NCI-H2227 (cell line): ENCODE data around the gene TNIP2.
A peak's percentile ranks its signal among the peaks of the same experiment; 100 is the strongest.

Experiments used
- DNase-seq: peaks from one replicate; lab custom pipeline; 2025; ENCODE audit not compliant: unreplicated experiment; lab: John Stamatoyannopoulos, UW

TNIP2 gene

DNA sequence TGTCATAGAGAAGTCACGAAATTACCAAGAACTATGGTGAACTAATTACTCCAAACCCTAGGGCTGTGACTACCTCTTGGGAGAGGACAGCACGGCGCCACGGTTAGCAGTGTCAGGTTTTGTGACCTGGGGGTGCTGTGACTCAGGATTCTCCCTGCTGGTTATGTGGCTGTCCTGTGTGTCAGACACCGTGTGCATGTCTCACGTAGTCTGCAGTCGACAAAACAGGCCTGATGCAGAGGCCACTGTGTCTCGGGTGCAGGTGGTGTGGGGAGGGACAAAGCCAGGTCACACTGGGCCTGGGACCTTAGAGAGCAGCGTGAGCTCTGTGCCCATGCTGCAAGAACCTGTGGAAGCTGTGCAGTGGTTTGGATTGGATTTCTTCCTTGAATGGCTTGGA, 34.1 kb downstream of the TNIP2 start:
- no peak for DNase-seq

DNA sequence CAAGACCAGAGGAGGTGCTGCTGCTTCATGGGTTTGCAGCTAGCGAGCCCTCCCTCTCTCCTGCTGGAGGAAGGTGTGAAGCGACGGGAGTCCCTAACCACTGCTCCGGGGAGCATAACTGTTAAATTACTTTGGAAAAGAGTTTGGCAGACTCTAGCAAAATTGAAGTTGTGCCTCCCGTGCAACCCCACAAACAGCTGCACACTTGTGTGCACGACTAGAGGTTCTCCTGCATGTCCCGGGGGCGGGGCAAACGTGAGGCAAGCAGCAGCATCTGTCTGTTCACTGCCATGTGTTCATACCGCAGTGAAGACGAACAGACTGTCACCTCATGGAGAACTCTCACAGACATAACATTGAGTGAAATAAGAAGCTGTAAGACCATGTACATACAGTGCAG, 34.5 kb downstream of the TNIP2 start:
- no peak for DNase-seq

DNA sequence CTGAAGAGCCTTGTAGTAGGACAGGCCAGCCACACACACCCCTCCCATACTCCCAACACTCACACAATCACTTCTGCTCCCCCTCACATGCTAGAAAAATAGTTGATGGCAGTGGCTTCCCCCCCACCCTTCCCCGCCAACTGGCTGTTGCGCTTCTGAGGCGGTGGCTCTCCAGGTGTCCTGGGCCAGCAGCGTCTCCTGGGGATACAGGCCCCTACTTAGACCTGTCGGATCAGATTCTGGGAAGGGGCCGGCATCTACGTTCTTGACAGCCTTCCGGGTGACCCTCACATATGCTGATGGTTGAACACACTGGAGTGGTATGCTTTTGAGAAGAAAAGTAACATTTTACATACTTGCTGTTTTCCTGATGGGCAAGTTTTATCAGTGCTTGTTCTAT, 39.9 kb downstream of the TNIP2 start:
- no peak for DNase-seq

DNA sequence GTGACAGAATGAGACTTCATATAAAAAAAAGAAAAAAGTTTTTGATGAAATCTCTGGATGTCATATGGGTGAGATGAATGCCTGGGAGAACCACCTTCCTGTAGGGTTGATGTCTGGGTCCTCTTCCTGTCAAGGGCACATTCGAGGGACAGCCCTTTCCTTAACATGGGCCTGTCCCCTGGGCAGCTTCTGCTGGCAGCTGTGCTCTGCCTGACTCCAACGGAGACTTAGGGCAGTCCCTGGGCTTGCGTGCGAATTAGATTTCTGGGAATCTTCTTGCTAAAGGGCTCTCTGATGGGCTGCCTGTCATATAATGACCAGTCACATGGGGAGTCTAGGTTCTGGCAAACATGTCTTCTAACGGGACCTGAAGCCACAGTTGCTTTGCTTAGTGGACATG, 40.7 kb downstream of the TNIP2 start:
- no peak for DNase-seq

DNA sequence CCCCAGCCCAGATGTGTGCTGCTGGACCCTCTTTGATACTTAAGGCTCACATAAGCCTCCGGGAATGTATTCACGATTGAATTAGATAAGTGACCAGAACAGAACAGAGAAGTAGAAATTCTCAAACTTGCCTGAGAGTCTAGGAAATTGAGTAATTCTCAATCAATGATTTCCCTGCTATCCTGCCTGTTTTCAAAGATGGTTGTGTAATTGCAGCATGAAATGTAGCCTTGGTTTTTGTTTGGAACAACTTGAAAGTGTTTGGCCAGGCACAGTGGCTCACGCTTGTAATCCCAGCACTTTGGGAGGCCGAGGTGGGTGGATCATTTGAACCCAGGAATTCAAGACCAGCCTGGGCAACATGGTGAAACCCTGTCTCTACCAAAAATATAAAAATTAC, 41.2 kb downstream of the TNIP2 start:
- no peak for DNase-seq

DNA sequence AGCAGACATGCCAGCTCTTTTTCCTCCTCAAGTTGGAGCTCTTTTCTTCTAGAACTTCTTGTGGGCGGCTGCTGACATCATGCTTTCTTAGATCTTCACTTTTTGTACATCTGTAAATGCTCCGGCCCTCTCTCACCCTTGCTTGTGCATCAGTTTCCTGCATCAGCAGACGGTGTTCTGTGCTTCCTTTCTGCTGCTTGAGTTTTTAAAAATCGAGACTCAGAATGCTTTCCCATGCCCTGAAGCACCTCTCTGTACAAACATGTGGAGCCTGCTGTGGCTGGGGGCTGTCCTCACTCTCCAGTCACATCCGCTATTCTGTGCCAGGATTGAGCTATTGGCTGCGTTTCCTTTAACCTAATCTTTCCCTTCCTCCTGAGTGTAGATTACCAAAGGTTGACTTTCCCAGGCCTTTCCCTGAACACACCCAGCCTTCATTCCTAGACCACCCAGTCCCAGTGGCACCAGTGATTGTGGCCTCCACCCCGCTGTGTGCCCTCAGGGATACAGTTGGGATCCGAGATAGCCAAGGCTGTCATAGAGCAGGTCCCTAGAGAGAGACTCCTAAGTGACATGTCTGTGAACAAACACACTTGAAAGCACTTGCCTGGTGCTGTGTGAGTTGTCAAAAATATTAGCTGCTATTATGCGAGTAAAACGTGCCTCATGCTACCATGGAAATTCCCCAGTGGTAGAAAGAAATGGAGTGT, 41.9 kb downstream of the TNIP2 start:
- no peak for DNase-seq

DNA sequence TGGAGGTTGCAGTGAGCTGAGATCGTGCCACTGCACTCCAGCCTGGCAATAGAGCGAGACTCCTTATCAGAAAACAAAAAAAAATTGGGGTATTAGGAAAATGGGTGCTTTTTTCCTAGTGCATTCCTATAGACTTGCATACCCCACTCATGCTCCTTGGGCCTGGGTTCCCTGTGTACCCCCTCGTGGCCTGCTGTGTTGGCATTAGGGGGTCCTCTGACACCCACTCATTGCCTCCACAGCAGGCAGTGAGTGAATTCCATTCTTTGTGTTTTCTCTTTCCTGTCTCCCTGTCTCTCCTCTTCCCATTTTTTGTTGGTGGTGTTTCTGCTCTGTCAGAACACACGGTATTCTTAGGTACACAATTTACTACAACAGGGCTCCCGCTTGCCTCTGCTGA, 42.8 kb downstream of the TNIP2 start:
- DNase-seq = no peak

DNA sequence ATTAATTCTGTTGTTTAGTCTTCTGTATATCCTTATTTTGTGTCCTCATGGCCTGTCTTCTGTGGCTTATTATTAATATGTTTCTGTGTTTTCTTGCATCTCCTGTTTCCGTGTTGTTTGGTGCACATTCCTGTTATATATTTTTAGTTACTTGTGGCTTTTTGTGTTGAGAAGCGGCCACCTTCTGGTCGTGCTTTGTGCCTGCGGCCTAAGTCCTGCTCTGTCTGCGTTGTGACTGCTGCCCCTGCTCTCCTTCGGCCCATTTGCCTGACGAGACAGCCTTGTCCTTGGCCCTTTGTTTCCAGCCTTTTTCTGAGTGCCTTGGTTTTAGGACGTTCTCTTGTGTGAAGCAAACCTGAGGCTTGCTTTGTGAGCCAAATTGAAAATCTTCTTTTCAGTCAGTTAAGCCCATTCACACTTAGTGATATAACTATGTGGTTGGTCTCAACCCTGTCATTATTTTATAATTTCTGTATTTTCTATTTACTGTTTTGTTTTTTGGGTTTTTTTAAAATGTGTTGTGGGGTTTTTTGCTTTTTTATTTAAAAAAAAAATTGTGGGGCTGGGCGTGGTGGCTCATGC, 43.8 kb downstream of the TNIP2 start:
- peak; percentile 4 for DNase-seq

DNA sequence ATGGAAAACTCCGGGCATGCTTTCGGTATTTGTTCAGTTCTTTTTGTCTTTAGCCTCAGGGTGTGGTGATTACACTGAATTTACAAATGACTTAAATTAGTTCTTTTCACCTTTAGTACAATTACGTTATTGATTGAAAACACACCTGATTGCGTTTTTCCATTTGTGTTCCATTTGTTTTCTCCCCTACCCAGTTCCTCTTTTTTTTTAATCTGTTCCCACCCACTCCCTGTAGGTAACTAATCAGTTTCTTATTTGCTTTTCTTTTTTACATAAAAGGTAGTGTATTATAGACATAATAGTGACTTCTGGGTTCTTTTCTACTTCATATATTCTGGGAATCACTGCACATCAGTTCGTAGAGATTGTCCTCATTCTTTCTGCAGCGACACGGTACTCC, 53.4 kb downstream of the TNIP2 start:
- no peak for DNase-seq

DNA sequence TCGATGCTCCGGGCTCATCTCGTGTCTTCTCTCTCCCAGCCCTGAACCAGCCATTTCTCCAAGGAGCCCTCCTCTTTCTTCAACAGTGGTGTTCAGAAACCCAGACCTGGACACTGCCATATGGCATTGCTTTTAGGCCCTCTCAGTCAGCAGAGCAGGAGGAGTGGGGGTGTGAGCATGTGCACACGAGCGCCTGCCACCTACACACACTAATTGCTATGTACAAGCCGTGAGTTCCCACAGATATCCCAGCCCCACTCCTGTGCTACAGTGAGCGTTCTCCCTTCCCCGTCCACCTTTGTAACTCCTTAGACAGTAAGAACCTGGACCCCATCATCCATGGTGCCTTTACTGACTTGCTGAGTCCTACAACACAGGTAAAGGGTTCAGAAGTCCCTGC, 53.8 kb downstream of the TNIP2 start:
- no peak for DNase-seq

DNA sequence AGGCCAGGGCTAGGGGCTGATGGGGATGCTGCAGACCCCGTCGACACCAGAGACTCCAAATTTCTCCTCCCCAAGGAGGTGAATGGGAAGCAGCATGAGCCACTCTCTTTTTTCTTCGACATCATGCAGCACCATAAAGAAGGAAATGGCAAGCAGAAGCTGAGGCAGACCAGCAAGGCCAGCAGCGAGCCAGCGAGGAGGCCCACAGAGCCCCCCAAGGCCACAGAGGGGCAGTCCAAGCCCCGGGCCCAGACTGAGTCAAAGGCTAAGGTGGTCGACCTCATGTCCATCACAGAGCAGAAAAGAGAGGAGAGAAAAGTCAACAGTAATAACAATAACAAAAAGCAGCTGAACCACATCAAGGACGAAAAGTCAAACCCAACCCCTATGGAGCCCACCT, 56.1 kb downstream of the TNIP2 start:
- no peak for DNase-seq

DNA sequence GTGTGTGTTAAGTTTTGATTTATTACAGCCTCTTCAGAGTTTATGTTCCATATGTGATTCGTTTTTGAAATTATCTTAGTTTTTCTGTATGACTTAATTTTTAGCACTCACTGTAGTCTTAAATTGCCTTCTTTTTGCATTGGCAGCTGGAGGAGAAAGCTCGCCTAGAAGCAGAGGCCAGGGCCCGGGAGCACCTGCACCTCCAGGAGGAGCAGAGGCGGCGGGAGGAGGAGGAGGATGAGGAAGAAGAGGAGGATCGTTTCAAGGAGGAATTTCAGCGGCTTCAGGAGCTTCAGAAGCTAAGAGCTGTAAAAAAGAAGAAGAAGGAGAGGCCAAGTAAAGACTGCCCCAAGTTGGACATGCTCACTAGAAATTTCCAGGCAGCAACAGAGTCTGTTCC, 56.6 kb downstream of the TNIP2 start:
- no peak for DNase-seq

DNA sequence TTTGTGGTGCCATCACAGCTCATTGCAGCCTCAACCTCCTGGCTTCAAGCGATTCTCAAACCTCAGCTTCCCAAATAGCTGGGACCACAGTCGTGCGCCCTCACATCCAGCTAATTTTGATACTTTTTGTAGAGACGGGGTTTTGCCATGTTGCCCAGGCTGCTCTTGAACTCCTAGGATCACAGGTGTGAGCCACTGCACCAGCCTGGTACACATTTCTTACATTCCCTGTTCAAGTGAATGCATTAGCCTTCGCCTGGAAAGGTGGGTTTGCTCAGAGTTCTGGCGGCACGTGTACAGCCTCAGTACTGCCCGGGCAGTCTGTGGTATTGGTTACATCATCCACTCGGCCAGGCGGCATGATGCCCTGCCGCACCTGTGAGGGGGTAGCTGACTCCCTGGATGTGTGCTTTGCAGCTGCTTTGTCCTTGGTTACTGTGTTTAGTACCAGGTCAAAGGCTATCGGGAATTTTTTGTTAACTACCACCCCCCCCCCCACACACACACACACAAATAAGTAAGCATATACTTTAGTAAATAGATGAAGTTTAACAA, 57.1 kb downstream of the TNIP2 start:
- no peak for DNase-seq

DNA sequence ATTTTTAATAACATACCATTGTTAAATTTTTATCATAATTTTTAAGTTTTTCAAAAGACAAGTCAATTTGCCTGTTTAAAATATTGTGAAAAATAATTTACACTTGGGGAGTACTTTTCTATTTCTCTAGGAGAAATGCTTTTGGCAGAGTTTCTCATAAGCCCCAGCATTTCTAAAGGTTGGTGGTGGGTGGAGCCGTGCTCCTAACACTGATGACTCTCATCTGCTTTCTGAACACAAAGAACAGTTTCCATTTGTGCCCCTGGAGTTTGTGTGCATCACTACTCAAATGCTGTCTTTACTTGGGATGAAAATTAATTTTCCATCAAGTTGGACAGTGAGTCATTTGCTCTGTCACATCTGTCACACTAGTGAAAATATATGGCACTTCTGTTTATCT, 57.6 kb downstream of the TNIP2 start:
- DNase-seq = no peak

DNA sequence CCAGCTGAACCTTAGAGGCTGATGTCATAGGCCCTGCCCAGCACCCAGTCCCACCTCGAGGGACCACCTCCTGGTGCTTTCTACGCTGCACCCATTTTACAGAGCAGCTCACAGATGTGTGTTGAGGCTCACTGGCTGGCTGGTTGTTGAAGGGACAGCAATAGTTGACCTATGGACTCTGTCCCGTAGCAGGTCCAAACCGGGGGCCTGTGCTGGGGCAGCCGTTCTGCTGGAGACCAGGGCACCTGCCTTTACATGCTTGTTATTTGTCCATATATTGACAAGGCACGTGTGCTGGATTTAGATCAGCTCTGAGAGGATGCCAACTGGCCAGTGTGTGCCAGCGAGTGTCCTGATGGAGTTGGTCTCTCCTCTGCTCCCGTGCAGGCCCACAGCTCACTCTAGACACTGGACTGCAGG, 58.1 kb downstream of the TNIP2 start:
- no peak for DNase-seq

DNA sequence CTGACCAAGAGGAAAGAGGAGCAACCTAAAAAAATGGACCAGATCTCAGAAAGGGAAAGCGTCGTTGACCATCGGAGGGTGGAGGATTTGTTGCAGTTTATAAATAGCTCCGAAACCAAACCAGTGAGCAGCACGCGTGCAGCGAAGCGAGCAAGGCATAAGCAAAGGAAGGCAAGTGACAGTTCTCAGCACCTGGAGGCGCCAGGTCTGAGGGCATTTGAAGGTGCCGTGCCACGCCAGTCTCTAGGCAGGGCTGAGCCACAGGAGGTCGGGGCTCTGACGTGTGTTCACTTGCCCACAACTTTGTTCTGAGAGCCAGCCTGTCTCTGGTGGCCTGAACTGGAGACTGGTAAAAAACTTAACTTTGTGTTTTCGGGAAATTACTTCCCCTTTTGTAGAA, 59.7 kb downstream of the TNIP2 start:
- DNase-seq = no peak

DNA sequence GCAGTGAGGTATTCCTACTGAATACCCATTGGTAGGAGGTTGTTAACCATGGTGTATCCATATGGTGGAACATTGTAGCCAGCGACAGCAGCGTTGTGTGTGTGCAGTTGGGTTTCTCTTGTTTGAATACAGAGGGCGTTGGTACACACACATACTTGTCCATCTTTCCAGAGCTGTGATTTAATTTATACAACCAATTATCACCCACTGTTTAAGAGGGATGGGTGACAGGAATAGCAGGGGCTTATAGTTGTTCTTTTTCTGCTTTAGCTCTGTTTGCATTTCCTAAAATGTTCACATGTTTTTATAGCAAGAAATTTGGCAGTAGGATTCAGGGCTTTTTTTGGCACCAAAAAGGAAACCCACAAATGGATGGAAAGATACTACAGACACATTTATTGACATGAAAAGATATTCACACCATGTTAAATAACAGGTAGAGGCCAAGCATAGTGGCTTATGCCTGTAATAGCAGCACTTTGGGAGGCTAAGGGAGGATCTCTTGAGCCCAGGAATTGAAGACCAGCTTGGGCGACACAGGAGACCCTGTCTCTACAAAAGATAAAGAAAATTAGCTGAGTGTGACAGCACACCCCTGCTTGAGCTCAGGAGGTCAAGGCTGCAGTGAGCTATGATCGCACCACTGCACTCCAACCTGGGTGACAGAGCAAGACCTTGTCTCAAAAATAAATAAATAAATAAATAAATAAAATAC, 60.6 kb downstream of the TNIP2 start:
- DNase-seq = no peak

DNA sequence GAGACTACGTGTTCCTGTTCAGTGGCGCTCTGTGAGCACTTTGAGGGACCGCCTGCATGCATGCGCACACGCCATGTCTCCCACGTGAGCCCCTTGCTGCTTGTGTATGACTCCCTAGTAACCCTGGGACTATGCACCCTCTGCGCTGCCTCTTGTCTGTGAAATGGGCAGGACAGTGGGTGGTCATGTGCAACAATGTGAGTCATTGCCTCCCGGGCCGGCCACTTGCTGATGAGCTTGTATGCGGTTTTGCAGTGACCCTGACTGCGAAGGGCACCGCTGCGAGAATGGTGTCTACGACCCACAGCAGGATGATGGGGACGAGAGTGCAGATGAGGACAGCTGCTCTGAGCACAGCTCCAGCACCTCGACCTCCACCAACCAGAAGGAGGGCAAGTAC, 61.4 kb downstream of the TNIP2 start:
- DNase-seq = no peak

DNA sequence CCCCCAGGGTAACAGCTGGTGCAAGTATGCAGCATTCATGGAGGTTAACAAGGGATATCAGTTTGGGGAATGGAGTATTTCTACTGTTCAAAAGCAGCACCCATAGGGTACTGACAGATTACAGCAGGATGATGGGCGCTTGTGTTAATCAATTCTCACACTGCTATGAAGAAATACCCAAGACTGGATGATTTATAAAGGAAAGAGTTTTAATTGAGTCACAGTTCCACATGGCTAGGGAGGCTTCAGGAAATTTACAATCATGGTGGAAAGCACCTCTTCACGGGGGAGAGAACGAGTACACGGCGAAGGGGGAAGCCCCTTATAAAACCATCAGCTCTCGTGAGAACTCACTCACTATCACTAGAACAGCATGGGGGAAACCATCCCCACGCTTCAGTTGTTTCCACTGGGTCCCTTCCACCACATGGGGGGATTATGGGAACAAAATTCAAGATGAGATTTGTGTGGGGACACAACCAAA, 64.1 kb downstream of the TNIP2 start:
- DNase-seq = no peak
